LoVo (cell line): ENCODE measurements around the gene PUM2.

Experiments
- DNase-seq: peaks from one replicate; pipeline ENCODE4 v3.0.0-alpha.2; 2016; ENCODE audit warnings: low spot score

The PUM2 gene

DNA sequence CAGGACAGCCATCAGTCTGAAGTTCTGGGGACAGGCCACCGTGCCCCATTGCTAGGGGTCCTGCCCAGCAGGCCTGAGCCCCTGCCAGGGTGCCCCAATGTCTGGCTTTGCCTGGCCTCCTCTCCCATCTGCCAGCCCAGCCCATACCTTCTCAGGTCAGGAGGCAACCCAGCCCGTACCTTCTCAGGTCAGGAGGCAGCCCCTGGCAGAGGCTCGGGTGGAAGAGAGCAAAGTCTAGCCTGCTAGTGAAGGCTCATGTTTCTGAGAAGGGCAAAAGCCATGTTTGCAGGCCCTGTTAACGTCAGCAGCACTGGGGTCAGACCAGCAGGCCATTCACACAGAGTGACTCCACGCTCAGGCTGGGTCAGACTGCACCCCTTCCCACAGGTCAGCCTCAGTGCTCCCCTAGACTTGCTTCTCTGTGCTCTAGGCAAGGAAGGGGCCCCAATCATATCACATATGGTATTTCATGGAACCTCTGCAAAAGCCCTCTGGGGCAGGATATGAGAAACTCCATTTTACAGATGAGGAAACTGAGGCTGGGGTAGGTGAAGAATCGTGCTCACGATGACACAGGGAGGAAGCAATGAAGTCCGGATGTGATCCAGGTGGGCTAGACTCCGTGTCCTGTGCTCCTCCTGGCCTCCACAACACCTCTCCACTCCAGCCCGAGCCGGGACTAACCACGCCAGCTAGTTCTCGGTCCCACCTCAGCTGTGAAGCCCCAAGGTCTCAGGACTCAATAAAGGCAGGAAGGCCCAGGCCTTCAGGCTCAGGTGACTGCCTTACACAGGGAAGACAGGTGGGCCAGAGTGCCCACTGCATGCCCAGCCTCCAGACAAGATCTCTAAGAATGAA is 135.2 kb downstream of the PUM2 start:
- no peak for DNase-seq

DNA sequence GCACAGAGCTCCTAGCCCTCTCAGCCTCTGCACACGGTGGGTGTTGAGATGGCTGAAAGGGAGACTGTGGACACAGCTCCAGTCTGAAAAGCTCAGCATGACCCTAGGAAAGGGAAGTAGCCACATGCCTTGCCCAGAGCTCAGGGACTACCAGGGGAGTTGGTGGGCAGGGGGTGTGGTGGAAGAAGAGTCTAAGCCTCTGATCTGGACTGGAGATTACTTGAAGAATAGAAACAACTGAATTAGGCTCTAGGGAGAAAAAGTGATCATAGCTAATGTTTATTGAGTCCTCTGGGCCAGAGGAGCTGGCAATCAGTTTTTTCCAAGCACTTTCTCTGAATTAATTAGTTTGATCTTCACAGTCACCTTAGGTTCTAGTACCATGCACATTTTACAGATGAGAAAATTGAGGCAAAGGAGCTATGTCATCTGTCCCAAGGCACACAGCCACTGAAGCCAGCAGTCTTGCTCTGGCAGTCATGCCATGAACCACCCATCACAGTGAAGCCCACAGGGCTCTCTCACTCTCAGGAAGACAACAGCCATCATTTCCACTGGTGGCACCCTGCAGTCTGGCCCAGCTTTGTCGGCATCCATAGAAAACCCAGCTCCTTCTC is 136.0 kb downstream of the PUM2 start:
- DNase-seq: no peak

DNA sequence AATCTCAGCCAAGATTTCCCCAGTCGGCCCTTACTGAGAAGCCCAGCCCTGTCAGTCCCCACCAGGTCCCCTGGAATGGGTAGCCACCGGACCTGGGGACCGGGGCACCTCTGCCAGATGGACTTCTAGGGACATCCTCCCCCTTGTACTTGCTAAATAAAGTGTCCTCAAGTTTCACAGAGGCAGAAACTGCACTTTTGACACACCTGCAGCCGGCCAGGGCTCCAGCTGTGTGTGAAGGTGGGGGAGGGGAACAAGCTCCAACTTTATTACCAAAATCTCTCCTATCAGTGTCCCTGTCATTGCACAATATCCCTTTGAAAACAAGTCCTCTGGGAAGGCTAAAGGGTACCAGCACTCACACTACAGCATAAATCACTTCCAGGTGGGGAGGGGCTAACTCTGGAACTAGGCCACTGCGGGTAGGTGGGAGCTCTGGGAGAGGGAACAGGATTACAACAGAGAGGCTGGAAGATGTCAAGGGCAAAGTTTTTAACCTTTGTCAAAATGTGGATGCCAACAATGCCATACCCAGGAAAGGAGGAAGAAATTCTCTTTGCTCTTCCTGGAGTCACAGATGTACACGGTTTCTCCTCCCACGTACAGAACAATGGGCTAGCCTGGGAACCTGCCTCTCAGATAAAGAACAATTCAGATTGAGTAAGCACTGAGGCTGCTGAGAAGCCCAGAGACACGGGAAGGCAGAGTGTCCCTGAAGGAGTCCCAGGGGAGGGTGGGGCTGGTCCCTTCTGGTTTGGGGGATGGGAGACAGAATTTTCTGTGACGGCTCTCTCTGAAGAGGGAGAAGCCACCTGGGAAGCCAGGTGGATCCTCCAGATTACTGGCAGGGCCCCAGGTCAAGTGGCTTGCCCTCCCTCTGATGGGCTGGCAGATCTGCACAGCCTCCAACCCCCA is 136.7 kb downstream of the PUM2 start:
- DNase-seq: no peak

DNA sequence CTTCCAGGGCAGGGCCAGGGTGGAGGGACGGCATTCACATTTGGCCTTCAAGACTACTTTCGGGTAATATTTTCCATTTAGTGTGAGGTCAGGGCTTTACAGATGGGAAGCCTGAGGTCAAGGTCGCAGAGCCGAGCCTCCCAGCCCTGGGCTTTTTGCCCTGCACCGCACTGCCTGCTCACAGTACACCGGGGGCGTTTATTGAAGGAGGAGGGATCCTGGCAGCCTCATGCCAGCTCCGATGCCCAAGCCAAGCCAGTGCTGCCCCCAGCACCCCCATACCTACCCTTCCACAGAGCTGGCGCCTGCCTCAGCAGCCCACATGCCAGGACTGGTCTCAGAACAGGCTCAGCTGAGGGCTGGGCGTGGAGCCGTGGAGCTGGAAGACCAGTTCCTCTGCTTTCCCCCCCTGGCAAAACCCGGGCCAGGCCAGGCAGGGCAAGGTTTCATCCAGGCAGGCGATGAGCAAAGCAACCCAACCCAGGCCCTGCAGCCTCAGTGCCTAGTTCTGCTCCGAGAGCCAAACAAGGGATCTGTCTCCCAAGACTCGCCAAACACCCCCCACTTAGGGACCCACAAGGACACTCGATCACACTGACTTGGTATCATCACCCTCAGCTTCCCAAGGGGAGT is 137.7 kb downstream of the PUM2 start:
- no peak for DNase-seq

DNA sequence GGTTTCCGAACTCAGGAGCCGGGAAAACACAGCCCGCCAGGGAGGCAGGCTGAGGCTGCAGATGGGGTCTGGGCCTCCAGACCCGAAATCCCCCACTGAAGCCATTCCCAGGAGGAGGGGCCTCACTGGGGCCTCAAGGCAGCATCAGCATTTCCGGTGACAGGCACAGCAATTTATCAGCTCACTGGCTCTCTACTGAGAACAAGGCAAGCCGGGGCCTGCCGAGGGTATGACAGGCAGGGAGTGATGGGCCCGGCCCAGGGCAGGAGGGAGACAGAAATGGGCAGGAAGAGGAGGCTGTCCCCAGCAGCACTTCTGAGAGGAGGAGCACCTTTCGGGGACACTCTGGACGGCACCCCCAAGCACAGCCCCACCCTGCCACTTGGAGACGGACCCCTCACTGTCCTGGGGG is 138.2 kb downstream of the PUM2 start:
- no peak for DNase-seq

DNA sequence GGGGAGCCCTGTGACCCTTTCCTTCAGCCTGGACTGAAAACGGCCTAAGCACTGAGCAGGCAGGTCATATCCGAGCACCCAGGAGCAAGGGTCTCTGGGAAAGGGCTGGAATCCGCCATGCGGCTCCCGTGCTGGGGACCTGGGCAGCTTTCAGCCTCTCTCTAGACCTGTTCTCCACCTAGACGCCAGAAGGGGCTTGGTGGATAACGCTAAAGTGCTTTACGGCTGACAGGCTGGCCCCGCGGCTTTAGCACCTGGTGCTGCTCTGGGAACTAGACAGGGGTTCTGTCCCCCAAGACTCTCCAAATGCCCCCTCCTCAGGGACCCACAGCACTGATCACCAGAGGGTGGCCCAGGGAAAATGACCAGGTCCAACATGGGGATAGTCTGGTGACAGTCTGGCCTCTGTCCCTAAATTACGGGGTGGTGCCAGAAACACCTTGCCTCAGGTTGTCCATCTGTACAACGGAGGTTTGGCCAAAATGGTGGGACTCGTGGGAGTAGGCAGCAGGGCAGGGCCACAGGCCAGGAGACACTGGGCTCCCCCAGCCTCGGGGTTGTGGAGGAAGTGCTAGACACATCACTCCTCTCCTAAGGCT is 138.7 kb downstream of the PUM2 start:
- DNase-seq: no peak

DNA sequence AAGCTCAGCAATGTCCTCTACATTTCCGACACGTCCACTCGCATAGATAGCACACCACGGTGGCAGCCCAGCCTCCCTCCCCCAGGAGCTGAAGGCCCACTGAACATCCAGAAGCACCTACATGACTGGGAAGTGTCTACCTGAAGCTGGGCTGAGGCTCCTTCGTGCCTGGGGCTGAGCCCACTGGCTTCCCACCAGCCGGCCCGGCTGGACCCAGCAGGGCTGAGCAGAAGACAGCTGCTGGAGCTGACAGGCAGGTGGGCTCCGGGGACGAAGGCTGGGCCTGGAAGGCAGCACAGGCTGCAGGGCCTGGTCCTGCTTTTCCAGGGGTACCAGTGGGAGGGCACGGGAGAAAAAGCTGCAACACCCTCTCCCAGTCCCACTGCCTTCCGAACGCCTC is 139.2 kb downstream of the PUM2 start:
- no peak for DNase-seq

DNA sequence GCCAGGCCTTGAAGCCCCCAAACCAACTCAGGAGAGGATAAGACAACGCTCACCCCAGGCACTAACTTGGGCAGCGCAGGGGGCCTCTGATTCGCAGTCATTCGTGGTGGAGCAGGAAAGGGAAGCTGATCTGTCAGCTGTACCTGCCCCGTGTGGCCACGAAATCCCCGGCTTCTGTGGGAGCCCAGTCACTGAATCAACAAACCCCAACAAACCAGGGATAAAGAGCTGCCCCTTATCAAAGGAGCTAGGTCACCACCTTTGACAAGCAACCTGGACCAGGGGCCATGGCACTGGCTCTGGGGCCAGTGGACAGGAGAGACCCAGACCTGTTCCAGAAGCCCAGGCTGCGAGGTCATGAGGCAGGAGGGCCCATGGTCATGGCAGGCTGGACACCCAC is 140.2 kb downstream of the PUM2 start:
- no peak for DNase-seq

DNA sequence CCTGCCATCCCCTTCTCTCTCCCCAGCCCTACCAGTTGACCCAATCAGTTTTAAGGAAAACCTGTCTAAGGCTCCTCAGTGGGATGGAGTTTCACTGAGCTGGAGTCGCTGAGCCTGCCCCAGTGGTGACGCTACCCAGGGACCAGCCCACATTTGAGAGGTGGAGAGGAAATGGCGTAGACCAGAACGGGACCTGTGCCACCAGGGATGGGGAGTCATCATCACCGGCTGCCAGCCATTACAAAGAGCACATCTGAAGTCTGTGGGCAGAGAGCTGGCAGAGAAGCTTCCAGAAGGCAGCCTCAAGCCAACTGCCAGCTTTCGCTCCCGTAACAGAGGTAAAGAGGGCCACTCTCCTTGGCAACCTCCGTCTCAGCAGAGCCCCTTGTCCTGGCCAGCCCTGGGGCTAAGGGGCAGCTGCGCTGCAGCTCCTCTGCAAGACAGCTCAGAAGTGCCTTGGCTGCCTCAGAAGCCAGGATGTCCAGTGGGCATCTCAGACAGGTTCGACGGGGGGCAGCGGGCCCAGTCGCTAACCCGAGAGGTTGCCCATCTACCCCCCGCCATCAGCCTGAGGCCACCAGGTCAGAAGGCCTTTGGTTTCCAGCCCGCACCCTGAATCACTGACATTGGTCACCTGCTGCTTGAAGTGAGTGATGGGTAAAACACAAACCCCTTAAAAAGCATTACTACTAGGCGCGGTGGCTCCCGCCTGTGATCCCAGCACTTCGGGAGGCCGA is 141.1 kb downstream of the PUM2 start:
- DNase-seq: no peak

DNA sequence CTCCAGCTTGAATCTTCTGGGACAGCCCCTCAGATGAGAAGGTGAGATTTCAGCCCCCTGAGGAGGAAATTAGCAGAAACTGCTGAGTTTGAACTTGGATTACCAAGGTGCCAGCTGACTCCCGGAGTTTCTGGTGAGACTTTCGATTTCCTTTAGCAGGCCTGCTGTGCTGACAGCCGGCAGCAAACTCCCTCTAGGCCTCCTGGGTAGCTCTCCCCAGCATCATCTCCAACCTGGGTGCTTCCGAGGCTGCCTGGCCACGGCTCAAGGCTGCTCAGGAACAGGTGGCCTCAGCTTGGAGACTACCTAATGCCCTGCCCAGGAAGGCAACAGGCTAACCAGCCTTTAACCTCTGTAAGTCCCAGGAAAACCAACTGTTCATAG is 142.2 kb downstream of the PUM2 start:
- no peak for DNase-seq

DNA sequence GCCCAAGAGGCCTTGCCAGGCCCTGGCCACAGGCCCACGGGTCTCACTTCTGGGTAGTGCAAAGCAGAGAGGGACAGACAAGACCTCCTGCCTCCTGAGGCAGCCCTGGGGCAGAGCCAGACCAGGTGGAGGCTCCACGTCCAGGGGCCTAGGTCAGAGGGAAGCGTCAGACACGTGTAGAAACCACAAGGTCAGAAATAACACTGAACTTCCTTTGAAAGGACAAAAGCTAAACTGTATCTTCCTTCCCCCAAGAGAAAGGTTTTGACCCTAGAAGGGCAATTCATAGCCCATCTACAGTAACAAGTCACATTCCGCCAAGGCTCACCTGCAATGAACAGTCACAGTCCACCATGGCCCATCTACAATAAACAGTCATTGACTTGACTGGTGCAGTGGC is 143.6 kb downstream of the PUM2 start:
- DNase-seq: no peak

DNA sequence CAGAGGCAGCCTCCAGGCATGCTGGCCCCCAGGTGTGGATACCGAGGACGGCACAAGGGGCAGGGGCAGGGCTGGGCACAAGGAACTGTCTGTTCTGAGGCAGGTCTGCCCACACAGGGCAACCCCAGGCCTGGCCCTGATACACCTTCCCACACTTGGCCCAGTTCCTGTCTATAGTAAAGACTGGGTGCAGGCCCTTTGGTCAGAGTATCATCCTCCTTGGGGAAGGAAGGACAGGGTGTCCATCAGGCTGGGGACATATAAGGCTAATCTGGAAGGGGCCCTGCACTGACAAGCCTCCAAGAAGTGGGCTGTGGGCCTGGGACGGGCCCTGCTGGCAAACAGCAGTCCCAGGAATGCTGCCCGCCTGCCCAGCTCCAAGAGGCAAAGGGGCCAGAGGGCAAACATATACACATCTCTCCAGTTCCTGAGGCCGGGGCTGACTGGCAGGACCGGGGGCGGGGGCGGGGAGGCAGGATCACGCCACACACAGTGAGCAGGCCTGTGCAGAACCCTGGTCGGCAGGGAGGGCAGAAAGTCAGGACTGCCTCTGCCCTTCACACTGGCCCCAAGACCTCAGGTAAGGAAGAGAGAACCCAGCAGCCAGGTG is 144.6 kb downstream of the PUM2 start:
- no peak for DNase-seq

DNA sequence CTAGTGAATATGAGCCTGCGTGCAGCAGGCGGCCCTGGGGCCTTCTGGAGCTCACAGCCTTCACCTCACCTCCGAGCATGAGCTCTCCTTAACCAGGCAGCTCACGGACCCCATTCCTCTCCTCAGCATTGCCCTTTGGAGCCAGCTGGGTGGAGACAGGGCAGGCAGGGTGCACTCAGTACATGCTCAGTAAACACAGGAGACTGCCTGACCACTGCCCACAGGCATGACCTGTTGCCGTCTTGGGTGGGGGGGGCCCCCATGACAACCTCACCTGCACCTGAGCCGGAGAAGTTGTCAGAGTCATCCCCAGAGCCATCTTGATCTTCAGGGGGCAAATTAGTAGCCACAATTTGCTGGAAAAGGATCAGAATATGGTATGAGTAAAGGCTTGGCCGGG is 145.6 kb downstream of the PUM2 start:
- DNase-seq: no peak

DNA sequence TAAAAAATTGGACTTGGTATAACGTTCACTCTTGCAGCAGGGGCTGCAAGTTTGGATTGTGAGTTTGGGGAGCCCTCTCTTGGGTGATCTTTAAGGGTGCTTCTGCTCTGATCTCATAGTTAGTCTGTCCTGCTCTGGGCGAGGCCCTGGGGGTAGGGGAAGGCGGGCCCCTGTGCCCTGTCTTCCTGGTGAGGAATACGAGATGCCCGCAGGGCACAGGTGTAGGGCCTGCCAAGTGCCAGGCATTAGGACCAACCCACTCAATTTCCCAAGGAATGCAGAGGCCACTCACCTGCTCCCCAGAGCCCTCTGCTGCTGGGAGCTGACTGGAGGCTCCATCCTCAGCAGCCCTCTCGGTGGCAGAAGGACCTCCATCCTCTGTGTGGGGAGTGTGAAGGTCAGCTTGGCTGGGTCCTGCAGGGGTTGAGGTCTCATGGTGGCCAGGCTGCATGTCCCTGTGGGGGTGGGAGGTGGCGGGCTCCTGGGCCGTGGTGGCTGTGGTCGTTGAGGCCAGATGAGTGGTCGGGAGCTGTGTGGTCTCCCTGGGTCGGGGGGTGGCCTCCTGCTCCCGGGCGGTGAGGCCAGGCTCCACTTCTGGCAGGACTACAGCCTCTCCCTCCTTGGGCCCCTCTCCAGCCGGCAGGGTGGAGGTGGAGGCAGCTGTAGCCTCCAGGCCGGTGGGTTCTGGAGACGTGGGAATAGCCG is 147.0 kb downstream of the PUM2 start:
- no peak for DNase-seq

DNA sequence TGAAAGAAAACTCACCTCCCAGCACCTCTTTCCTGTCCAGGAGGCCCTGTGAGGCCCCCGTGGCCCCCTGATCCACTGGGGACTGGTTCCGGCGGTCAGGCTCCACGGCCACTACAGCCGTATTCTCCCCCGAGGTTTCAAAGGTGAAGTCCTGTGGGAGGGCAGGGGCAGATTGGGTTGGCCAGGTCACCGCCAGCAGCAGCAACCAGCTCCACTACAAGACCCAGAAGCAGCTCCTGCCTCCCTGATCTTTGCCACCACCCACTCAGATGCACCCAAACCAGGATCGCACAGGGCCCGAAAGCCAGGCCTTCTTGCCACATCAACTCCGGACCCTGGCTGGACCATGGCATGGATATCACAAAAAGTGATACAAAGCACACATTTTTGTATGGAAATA is 147.6 kb downstream of the PUM2 start:
- no peak for DNase-seq

DNA sequence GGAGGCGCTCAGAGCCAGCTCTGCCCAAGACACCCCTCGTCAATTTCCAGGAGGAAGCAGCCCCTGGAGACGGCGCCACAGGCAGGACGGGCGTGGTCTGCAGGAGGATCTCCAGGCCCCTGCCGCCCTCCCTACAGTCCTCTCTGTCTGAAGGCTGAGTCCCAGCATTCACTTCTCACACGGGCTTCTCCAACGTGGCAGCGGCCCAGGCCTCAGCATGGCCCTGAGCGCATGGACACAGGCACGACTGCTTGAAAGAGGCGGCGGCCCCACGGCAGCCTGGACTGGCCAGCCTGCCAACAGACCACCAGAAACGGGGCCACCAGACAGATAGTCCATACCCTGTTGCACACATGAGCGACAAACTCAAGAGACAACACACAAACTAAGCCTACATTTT is 149.0 kb downstream of the PUM2 start:
- DNase-seq: no peak

DNA sequence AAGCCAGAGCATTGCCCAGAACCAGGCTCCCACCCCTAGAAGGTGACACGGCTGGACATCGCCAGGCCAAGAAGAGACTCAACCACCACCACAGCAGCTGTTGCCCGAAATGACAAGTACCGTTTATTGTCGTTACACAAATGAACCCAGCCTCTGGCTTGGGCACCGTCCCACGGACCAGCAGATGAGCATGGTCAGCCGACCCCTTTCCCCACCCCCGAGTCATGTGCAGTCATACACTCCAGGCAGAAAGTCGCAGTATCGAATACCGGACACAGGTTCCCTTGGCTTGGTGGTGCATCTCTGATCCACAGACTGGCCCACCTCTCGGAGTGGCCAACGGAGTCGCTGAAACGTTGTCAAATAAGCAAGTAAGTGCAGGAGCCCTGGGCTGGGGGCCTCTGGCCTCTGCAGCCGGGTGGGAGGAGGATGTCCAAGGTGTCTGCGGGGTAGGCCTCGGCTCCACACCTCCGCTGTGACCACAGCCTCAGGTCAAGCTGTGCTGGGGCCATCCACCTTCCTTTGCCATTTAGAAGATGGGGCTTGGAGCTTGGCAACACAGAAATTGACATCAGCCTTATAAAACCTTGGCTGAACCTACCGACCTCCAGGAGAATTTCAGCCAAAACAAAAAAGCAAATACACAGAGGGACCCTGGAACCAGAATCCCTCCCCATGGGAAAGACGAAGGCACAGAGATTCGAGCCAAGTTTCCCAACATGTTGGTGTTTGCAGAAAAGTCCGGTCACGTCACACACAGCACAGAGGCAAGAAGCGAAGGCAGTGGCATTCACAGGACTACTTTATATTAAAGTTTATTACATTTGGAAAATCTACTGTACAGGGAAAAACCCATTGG is 149.7 kb downstream of the PUM2 start:
- DNase-seq: no peak

DNA sequence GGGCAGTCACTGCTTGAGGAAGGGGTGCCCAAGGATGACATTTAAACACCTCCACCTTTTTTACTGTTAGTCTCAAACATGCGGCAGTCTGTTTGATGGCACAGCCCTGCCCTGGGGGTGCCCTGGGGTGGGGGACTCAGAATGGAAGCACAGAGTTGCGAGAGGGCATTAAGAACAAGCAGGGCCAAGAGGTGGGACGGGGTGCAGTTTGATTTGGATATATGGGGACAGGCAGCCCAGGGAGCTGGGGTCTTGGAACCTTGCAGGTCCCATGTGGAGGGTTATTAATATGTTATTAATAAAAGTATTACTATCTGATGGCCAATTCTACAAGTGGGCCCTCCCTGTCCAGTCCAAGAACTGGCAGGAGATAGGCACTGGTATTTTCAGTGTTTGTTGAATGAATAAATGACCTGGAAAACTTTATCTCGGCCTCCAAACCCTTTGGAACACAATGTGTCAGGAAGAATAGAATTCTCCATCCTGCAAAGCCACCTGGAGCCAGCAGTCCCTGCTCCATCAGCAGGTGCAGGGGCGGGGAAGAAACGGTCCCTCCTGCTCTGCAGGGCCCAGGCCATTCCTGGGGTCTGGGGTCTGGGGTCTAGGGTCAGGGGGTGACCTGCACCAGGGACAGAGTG is 150.9 kb downstream of the PUM2 start:
- DNase-seq: no peak
